Stomach (tissue), 4 donors: ENCODE data around the gene DHPS.

Experiments used
- EP300 ChIP-seq: sonication (generic); formaldehyde crosslinking; IDR thresholded peaks from one replicate; pipeline ENCODE4 v1.6.1; 2017; ENCODE audit warnings: antibody characterized with exemption
- POLR2A ChIP-seq, 4 donors: fragments of 450-650 bp; IDR thresholded peaks; one replicate each; pipeline ENCODE4 v1.6.1; 2016; ENCODE audit warnings: antibody characterized with exemption in 4 of 4, control low read depth in 2 of 4, mild to moderate bottlenecking in 1 of 4, moderate library complexity in 1 of 4
- POLR2AphosphoS5 ChIP-seq, 3 donors: sonication (generic); formaldehyde crosslinking; IDR thresholded peaks; one replicate each; pipeline ENCODE4 v1.6.1; 2016; ENCODE audit warnings: antibody characterized with exemption in 3 of 3
- TF ChIP-seq, protein P1 (sequence below), 7 experiments: fragments of 450-650 bp in 4 of 7; fragments of 200-600 bp in 3 of 7; sonication (generic) in 3 of 7; IDR thresholded peaks; one replicate each; pipeline ENCODE4 v1.5.1; 2016 to 2019; ENCODE audit warnings: antibody characterized with exemption in 7 of 7, control low read depth in 2 of 7, mild to moderate bottlenecking in 1 of 7

GRCh38 chr19:12680034-12680433 lies 1.6 kb downstream of the DHPS start:
- TF ChIP-seq, protein P1, sequence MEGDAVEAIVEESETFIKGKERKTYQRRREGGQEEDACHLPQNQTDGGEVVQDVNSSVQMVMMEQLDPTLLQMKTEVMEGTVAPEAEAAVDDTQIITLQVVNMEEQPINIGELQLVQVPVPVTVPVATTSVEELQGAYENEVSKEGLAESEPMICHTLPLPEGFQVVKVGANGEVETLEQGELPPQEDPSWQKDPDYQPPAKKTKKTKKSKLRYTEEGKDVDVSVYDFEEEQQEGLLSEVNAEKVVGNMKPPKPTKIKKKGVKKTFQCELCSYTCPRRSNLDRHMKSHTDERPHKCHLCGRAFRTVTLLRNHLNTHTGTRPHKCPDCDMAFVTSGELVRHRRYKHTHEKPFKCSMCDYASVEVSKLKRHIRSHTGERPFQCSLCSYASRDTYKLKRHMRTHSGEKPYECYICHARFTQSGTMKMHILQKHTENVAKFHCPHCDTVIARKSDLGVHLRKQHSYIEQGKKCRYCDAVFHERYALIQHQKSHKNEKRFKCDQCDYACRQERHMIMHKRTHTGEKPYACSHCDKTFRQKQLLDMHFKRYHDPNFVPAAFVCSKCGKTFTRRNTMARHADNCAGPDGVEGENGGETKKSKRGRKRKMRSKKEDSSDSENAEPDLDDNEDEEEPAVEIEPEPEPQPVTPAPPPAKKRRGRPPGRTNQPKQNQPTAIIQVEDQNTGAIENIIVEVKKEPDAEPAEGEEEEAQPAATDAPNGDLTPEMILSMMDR (IDR thresholded peaks at IDR 0.05): no peak
- TF ChIP-seq POLR2AphosphoS5 (IDR thresholded peaks at IDR 0.05): no peak
- no peak for TF ChIP-seq POLR2A (IDR thresholded peaks at IDR 0.05)
- TF ChIP-seq EP300: no peak
